GM06990 (cell line): ENCODE measurements around the gene TMEM88.

Source experiments
- DNase-seq: peaks from one replicate; pipeline ENCODE4 v3.0.0-alpha.2; 2011; ENCODE audit not compliant: insufficient read length; ENCODE audit errors: extremely low read depth
- H3K27me3 ChIP-seq: replicated peaks from 2 replicates; pipeline ENCODE4 v1.6.0; 2011; ENCODE audit warnings: low read length; ENCODE audit not compliant: control insufficient read depth, insufficient read depth
- H3K36me3 ChIP-seq: 2 replicates; pipeline ENCODE4 v1.5.1; 2011; ENCODE audit warnings: low read length; ENCODE audit not compliant: control insufficient read depth, insufficient read depth
- H3K4me3 ChIP-seq: replicated peaks from 2 replicates; pipeline ENCODE4 v1.5.1; 2011; ENCODE audit warnings: low read depth, mild to moderate bottlenecking, control low read depth, low read length
- CTCF ChIP-seq: IDR thresholded peaks from 2 replicates; pipeline ENCODE4 v1.5.1; 2011; ENCODE audit warnings: low read length, control low read depth, mild to moderate bottlenecking, inconsistent platforms; ENCODE audit not compliant: insufficient read depth, poor library complexity, severe bottlenecking

TMEM88 gene

GRCh38 chr17:7878234-7878633 is 23.4 kb downstream of the TMEM88 start:
- H3K4me3 ChIP-seq: no peak overlapping the region
- TF ChIP-seq CTCF: no peak
- peaks cover 7% of the 10 kb centered on the region for H3K36me3 ChIP-seq
- no peaks in the 10 kb centered on the region for H3K27me3 ChIP-seq
- DNase-seq: no peak

GRCh38 chr17:7880076-7880868 is 25.4 kb downstream of the TMEM88 start:
- DNase-seq: no peak
- Histone ChIP-seq H3K27me3 (no peaks in the 10 kb centered on the region), H3K36me3 (peaks cover 7% of the 10 kb centered on the region), H3K4me3 (no peak overlapping the region)
- TF ChIP-seq CTCF: no peak

GRCh38 chr17:7881276-7882054 is 26.6 kb downstream of the TMEM88 start:
- TF ChIP-seq CTCF: no peak
- DNase-seq: no peak
- Histone ChIP-seq H3K4me3 (no peak overlapping the region), H3K27me3 (no peaks in the 10 kb centered on the region), H3K36me3 (peaks cover 7% of the 10 kb centered on the region)

GRCh38 chr17:7882068-7882467 is 27.2 kb downstream of the TMEM88 start:
- no peak for DNase-seq
- no peaks in the 10 kb centered on the region for H3K27me3 ChIP-seq

GRCh38 chr17:7882629-7883028 is 27.8 kb downstream of the TMEM88 start:
- DNase-seq: no peak
- H3K27me3 ChIP-seq: no peaks in the 10 kb centered on the region
- no peak overlapping the region for H3K4me3 ChIP-seq
- TF ChIP-seq CTCF: no peak
- peaks cover 7% of the 10 kb centered on the region for H3K36me3 ChIP-seq

More at GRCh38 chr17:7882068-7882467, 27.2 kb downstream of the TMEM88 start:
- TF ChIP-seq CTCF: no peak
- Histone ChIP-seq H3K4me3 (no peak overlapping the region), H3K36me3 (peaks cover 7% of the 10 kb centered on the region)
